ENCODE measurements around the gene TEKTIP1.

Gene TEKTIP1

GRCh38 chr19:3508771-3509535 is 30.0 kb upstream of the TEKTIP1 start:
- no peak for DNase-seq (ENCODE audit: low read depth)
- TF ChIP-seq CTCF (conservative IDR thresholded peaks at IDR 0.05; ENCODE audit: low read length): no peak
- no peak overlapping the region for H3K4me3 ChIP-seq (ENCODE audit: low read length)

- DNase-seq (ENCODE audit: low read depth): peak; percentile 33
- no peak for TF ChIP-seq CTCF (conservative IDR thresholded peaks at IDR 0.05; ENCODE audit: low read length)
- H3K4me3 ChIP-seq (ENCODE audit: low read length): no peak overlapping the region
These were observed 29.4 kb upstream of the TEKTIP1 start for GRCh38 chr19:3509566-3509989.

- H3K4me3 ChIP-seq (ENCODE audit: low read length): no peak overlapping the region
- TF ChIP-seq CTCF (conservative IDR thresholded peaks at IDR 0.05; ENCODE audit: low read length): no peak
- DNase-seq (ENCODE audit: low read depth): no peak
These were observed 28.2 kb upstream of the TEKTIP1 start for GRCh38 chr19:3510727-3511126.

- no peak overlapping the region for H3K4me3 ChIP-seq (ENCODE audit: low read length)
- TF ChIP-seq CTCF (conservative IDR thresholded peaks at IDR 0.05; ENCODE audit: low read length): no peak
- DNase-seq (ENCODE audit: low read depth): no peak
These were observed 27.3 kb upstream of the TEKTIP1 start for GRCh38 chr19:3511506-3512251.

GRCh38 chr19:3512562-3513228 is 26.3 kb upstream of the TEKTIP1 start:
- TF ChIP-seq CTCF (conservative IDR thresholded peaks at IDR 0.05; ENCODE audit: low read length): no peak
- H3K4me3 ChIP-seq (ENCODE audit: low read length): no peak overlapping the region
- DNase-seq (ENCODE audit: low read depth): no peak

- DNase-seq (ENCODE audit: low read depth): no peak
- no peak overlapping the region for H3K4me3 ChIP-seq (ENCODE audit: low read length)
- no peak for TF ChIP-seq CTCF (conservative IDR thresholded peaks at IDR 0.05; ENCODE audit: low read length)
These were observed 25.5 kb upstream of the TEKTIP1 start for GRCh38 chr19:3513229-3514140.

All from AG10803 (cell line).